Measurements from ENCODE around the gene KDM3B.

DNA sequence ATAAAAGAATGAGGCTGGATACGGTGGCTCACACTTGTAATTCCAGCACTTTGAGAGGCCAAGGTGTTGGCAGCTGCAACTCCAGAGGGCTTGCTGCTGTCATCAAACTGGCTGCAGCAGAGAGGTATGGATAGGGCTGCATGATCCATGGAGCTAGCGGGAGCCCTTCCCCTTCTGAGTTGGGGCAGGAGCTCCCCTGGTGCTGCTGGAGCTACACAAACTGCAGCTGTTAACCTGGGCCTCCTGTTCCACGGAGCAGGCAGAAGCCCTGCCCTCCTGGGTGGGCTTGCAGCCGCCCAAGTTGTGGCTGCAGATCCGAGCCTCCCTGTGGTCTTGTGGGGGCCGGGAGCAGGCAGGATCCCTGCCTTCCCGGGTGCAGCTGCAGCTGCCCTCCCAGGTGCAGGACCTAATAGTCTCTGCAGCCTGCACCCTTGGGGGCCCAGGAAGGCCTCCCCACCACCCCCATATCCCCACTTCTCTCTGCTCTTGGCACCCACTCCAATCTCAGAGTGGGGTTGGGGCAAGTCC lies 36.7 kb upstream of the KDM3B start:
- TF ChIP-seq, protein P1, sequence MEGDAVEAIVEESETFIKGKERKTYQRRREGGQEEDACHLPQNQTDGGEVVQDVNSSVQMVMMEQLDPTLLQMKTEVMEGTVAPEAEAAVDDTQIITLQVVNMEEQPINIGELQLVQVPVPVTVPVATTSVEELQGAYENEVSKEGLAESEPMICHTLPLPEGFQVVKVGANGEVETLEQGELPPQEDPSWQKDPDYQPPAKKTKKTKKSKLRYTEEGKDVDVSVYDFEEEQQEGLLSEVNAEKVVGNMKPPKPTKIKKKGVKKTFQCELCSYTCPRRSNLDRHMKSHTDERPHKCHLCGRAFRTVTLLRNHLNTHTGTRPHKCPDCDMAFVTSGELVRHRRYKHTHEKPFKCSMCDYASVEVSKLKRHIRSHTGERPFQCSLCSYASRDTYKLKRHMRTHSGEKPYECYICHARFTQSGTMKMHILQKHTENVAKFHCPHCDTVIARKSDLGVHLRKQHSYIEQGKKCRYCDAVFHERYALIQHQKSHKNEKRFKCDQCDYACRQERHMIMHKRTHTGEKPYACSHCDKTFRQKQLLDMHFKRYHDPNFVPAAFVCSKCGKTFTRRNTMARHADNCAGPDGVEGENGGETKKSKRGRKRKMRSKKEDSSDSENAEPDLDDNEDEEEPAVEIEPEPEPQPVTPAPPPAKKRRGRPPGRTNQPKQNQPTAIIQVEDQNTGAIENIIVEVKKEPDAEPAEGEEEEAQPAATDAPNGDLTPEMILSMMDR (IDR thresholded peaks at IDR 0.05; ENCODE audit: low read depth, low read length), result no peak
- TF ChIP-seq, protein P2, sequence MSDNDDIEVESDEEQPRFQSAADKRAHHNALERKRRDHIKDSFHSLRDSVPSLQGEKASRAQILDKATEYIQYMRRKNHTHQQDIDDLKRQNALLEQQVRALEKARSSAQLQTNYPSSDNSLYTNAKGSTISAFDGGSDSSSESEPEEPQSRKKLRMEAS (IDR thresholded peaks at IDR 0.05; ENCODE audit: low read depth, low read length), result no peak

Data from NB4 (cell line).